Tibial nerve (tissue), 4 donors: ENCODE measurements around the gene NDUFA11.

Source experiments
- CTCF ChIP-seq, 5 experiments: fragments of 200-600 bp in 3 of 5; fragments of 450-650 bp in 2 of 5; sonication (generic) in 3 of 5; IDR thresholded peaks; one replicate each; pipeline ENCODE4 v1.5.1; 2016 to 2019; ENCODE audit warnings: antibody characterized with exemption in 5 of 5, mild to moderate bottlenecking in 3 of 5, moderate library complexity in 2 of 5
- EP300 ChIP-seq, 2 donors: sonication (generic); formaldehyde crosslinking; IDR thresholded peaks; one replicate each; pipeline ENCODE4 v1.6.1; 2017; ENCODE audit warnings: antibody characterized with exemption in 2 of 2, mild to moderate bottlenecking in 1 of 2
- POLR2A ChIP-seq, 2 donors: fragments of 450-650 bp; IDR thresholded peaks; one replicate each; pipeline ENCODE4 v1.6.1; 2017; ENCODE audit warnings: antibody characterized with exemption in 2 of 2, mild to moderate bottlenecking in 2 of 2, moderate library complexity in 2 of 2

- peak in 1 of 2 donors; percentile 12 for TF ChIP-seq POLR2A (IDR thresholded peaks at IDR 0.05)
- TF ChIP-seq CTCF (IDR thresholded peaks at IDR 0.05): no peak
- TF ChIP-seq EP300 (IDR thresholded peaks at IDR 0.05): peak in 1 of 2 donors; percentile 64
Measured at GRCh38 chr19:5913739-5914357, 10.3 kb upstream of the NDUFA11 start, which contains the start of gene CAPS.
